GM20000 (cell line): ENCODE measurements around the gene SUMO4.

Source experiments
- DNase-seq: peaks from one replicate; pipeline ENCODE4 v3.0.0; 2012; ENCODE audit warnings: low spot score
- CTCF ChIP-seq: IDR thresholded peaks from 2 replicates; pipeline ENCODE4 v1.5.1; 2012; ENCODE audit warnings: mild to moderate bottlenecking, control low read depth; ENCODE audit errors: extremely low read depth, missing control alignments

The SUMO4 gene

GRCh38 chr6:149433405-149433804 is 33.3 kb downstream of the SUMO4 start:
- no peak for TF ChIP-seq CTCF
- DNase-seq, result no peak

DNA sequence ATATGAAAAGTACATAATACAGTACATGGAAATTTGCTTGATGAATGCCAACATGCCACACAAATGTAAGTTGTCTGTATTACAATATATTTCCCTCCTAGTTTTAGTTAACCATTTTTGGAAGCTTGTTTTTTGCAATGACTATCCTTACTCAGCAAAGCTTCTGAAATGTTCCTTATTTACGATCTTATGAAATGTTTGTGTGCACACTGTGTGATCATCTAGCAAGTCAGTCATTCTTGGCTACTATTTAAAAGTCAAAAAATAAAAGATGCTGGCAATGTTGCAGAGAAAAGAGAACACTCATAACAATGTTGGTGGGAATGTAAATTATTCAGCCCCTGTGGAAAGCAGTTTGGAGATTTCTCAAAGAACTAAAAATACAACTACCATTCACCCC is 33.8 kb downstream of the SUMO4 start:
- no peak for DNase-seq
- TF ChIP-seq CTCF, result no peak

DNA sequence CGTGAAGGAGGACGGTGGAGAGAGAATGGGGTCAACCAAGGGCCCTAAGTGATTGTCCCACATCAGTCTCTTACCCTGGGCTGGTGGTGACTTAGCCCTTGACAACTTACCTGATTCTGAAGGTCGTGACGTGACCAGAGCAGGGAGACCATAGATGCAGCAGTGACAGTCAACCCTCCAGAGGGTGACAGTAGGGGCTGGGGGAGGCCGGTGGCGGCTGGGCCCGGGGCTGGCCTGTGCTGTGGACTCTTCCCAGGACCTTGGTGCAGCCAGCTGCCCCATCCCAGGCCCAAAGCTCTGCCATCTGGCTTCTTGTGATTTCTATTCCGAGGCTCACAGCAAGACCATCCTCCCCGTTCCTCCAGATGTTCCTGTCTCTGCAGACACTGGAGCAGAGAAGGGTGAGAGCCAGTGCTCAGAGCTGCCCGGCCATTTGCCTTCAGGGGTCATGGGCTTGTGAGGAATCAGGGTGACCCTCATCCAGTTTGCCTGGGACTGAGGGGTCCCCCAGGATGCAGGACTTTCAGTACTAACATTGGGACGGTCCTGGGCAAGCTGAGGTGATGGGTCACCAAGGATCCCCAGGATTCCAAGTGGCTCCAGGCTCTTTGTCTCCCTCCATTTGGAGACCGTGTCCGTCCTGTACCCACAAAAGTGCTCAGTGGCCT is 36.0 kb downstream of the SUMO4 start:
- no peak for DNase-seq
- no peak for TF ChIP-seq CTCF

DNA sequence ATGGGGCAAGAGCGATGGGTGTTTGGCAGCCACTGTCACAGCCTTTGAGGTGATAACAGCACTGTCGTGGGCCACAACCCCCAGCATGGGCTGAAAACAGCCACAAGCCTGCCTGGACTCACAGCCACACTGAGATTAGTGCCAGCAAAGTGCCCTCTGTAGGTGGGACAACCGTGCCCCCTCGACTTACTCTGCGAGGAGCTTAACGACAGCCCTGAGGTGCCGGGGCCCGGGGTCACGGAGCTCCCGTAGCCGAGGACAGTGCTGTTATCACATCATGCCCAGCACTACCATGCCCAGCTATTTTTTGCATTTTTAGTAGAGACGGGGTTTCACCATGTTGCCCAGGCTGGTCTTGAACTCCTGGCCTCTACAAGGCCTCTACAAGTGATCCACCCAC is 36.6 kb downstream of the SUMO4 start:
- TF ChIP-seq CTCF, result no peak
- no peak for DNase-seq

DNA sequence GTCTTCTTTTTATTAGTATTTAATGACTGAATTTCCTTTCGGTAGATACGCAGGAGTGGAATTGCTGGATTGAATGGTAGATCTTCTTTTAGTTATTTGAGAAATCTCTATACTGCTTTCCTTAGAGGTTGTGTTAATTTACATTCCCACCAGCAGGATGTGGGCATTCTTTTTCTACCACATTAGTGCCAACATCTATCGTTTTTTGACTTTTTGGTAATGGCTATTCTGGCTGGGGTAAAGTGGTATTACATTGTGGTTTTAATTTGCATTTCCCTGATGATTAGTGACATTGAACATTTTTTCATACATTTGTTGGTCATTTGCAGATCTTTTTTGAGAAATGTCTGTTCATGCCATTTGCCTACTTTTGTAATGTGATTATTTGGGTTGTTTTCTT is 37.1 kb downstream of the SUMO4 start:
- no peak for TF ChIP-seq CTCF
- DNase-seq, result no peak

GRCh38 chr6:149438855-149439254 is 38.8 kb downstream of the SUMO4 start:
- TF ChIP-seq CTCF, result no peak
- no peak for DNase-seq

- no peak for DNase-seq
- TF ChIP-seq CTCF, result no peak
These were observed 39.6 kb downstream of the SUMO4 start for GRCh38 chr6:149439626-149440025.
